GM18517 (cell line): ENCODE results near the gene LHFPL6.

ENCODE experiments used
- ATAC-seq: cut with Tn5 transposase; IDR thresholded peaks from one replicate; pipeline ENCODE4 v1.9.1; 2021; ENCODE audit warnings: mild to moderate bottlenecking, moderate library complexity; ENCODE audit not compliant: unreplicated experiment

LHFPL6 gene

DNA sequence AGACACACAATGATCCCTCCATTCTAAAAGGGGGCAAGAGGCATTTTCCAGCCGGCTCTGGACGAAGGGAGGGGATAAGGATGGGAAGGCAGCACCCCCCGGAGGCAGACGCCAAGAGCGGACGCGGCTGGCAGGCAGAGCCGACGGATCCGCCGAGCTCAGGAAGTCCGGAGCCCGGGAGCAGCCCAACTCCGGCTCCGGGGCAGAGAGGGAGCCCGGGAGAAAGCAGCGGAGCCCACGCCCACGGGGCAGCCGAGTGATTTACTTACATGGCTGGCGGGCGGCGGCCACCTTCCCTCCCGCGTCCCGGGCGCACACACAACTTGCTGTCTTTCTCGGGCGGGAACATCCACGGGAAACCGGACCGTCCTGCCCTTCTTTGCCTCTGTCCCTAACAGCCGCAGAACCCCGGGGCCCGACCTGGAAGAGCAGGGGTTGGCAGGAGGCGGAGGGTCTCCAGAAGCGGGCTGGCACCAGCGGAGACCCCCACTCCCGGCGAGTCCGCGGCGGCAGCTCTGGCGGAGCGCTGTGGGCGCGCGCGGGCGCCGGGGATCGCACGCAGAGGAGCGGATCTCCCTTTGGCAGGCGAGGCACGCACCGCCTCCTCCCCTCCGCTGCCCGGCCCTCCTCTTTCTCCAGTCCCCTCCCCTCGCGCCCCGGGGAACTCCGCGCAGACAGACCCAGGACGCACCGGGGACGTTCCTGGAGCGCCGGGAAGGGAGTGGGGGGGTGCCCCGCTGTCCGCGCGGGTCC lies at the start of gene LHFPL6:
TSS of gene LHFPL6 (minus strand) at position 580 of the 753 bp plus-strand sequence.
- peak; percentile 75 for ATAC-seq

DNA sequence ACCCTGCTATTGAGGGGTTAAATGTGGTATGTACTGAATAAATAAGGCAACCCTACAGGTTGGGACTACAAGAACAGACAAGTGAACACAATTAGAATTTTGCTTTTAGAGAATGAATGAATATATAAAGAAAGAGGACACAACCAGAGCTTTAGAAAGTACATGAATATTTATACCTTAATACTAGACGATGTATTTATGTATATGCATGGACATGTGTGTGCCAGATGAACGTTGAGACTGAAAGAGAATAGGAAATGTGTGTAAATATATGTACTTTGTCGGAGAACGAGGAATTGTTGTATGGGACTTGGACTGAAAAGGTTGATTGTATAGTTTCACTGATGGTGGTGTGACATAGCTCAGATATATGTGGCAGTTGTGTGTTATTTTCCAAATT lies 43.1 kb upstream of the LHFPL6 start:
- ATAC-seq: no peak

DNA sequence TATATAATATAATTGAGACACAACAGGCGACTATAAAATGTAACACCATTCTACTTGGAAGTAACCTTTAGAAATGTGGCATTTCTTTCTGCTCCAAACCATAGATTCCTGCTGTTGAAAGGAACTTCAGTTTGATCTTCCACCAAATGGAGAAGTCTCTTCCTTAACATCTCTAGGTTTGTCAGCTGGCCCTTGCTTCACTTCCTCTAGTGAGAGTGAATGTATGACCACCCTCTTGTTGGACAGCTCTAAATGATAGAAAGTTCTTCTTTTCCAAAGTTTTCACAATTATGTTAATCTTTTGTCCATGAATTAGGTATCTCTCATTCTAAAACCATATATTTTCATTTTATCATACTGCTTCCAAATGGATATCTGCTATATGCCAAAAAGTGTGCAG lies 38.7 kb upstream of the LHFPL6 start:
- no peak for ATAC-seq

- no peak for ATAC-seq
These were observed 34.9 kb upstream of the LHFPL6 start for GRCh38 chr13:39637890-39638289.

- ATAC-seq: no peak
These were observed 32.6 kb upstream of the LHFPL6 start for GRCh38 chr13:39635564-39635963.

- ATAC-seq: no peak
These were observed 30.0 kb upstream of the LHFPL6 start for GRCh38 chr13:39632994-39633393.

DNA sequence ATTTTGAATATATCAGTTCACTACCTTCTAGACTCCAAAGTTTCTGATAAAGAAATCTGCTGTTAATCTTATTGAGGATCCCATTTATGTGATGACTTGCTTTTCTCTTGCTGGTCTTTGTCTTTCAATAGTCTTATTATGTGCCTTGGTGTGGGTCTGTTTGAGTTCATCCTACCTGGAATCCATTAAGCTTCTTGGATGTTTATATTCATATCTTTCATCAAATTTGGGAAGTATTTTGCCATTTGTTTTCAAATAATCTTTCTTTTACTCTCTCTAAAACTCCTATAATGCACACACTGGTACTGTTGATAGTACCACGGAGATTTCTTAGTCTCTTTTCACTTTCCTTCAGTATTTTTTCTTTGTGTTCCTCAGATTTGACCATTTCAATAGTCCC lies 28.3 kb upstream of the LHFPL6 start:
- no peak for ATAC-seq

DNA sequence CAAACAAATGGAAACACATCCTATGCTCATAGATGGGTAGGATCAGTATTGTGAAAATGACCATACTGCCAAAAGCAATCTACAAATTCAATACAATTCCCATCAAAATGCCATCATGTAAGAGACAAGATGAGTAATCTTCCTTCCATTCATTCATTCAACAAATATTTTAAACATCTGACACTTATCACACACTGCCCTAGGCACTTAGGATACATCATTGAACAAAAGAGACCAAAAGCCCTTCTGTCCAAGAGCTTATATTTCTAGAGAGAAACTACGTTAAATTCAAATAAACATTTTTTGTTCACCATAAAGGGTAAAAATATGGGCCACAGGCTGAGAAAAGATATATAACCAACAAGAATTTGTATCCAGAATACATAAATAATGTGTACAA lies 20.5 kb upstream of the LHFPL6 start:
- ATAC-seq: no peak

DNA sequence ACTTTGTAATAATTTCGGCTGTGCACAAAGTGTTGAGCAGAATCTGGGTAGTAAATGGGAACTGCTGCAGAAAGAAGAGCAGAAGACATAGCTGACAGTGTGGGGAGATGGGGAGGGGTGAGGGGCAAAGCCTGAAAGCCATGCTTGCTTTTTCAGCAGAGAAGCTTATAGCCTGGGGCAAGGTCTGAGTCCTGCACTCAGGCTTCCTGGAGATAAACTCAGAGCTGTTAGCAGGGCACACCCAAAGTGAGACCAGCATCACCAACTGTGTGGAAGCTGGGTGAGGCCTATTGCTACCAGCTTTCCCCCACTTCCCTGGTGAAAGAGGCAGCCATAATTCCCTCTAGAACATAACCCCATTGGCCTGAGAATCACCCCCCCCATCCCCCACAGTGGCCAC lies 15.6 kb upstream of the LHFPL6 start:
- ATAC-seq: no peak

DNA sequence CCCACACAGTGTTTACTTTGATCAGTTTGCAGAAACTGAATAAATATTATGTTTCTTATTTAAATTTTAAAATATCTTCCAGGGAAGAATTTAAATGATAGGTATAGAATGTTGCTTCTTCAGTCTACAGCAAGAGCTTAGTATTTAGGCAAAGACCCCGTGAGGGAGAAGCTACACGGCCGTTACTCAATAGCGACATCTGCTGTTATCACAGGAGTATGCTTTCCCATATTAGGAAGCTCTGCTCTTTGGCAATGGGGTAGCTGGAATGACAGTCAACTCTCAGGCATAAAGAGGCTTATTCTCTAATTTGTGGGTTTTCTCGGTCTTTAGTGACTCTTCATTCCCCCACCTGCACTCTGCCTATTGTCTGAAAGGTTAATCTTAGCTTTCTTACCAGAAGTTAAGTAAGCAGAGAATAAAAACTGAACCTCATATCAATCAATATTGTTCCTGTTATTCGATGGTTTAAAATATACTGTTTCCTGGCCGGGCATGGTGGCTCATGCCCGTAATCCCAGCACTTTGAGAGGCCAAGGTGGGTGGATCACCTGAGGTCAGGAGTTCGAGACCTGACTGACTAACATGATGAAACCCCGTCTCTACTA lies 13.2 kb upstream of the LHFPL6 start:
- peak; percentile 73 for ATAC-seq

- no peak for ATAC-seq
These were observed 9.1 kb upstream of the LHFPL6 start for GRCh38 chr13:39612023-39612637.

DNA sequence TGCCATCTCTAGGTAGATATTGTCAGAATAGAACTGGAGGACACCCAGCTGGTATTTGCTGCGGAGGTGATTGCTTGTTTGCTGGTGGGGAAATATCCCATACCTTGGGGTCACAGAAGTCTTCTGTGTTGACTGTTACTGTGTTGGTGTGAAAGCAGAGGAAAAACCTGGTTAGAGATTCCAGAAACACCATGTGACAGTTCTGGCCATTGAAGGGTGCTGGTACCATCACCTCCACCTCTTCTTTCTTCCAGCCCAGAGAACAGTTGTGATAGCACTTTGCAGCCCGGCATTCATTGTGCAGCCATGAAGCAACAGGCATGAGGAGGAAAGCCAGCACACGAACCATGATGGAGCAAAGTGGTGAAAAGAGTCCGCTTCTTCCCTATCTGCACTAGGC lies 4.9 kb upstream of the LHFPL6 start:
- ATAC-seq: no peak

DNA sequence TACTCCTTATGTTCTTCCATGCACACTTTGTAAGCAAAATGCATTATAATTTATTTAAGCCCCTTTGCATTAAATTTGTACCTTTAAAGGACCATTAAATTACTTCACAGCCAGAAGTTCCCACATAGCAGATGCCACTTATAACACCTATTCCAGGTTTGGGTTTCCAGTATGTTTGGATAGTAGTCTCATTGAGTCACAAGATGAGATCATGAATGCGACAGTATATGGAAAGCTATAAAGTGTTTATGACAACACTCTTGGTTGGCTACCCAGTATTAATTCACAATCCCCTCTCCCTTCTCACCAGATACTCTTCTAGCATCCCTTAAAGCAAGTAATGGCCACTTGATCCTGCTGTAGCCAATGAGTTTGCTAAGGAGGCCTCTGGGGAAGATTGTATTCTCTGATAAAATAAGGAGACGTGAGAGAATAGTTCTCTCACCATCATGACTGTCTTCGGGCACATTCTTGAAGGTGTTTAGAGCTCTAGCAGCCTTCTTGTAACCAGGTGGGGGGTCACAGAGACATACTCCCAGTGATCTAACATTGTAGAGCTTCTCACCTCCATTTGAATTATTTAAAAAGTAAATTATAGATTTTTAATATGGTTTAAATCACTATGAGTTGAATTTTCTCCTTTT lies 2.8 kb upstream of the LHFPL6 start:
- ATAC-seq: no peak

GRCh38 chr13:39604756-39605155 lies 1.8 kb upstream of the LHFPL6 start:
- no peak for ATAC-seq

DNA sequence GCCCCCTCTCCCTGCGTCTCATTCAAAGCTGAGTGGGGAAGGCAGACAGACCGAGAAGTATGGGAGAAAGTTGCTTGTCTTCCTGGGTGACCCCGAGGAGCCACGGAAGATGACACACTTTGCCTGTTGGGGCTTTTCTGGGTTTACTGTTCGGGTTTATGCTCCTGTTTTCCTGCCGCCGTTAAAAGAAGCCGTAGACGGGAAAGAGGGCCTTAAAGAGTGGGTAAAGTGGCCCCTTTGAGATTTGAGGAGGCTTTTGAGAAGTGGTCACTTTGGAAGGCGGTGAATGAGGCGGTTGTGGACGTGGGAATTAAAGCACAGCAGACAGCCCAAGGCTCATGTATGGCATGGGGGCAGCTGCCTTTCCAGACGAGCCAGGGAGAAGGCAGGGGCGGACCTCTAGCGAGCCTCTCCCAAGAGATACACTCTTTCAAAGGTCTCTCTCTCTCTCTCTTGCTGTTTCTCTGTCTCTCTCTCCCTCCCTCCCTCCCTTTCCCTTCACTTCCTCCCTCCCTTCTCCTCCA lies 493 bp upstream of the LHFPL6 start:
- ATAC-seq: peak; percentile 35

DNA sequence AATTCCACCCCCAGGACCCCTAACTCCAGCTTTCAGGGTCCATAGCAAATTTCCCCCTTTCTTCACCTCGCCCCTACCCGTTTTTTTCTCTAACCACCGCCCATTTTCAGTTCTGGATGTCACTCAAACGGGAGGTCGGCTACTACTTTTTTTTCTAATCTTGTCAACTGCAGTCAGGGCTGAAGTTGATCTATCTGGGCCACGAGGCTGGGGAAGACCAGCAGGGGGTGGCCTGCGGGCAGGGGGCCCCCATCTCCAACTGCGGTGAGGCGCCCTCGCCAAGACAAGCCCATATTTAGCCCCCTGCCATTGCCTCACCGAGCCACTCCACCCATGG lies 748 bp downstream of the LHFPL6 start:
- ATAC-seq: peak; percentile 44

- no peak for ATAC-seq
These were observed 1.4 kb downstream of the LHFPL6 start for GRCh38 chr13:39601636-39602035.

GRCh38 chr13:39600766-39601165 lies 2.2 kb downstream of the LHFPL6 start:
- no peak for ATAC-seq

- ATAC-seq: no peak
These were observed 3.2 kb downstream of the LHFPL6 start for GRCh38 chr13:39599842-39600241.

DNA sequence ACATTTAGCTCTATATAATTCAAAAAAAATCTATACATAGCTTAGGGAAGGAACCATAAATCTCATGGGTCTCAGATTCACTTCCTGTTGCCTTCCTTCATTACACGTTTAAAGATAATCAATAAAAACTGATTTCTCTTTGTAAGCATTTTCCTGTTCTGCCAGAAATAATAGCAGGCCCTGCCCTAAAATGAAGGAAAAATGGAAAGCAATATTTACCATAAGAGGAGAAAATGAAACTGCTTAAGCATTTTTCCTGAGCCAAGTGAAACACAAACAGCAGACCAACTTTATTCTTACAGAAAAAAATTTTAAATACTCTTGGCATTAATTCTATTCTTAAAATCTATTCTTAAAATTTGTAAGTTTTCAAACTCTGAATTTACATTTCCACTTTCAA lies 4.0 kb downstream of the LHFPL6 start:
- no peak for ATAC-seq

GRCh38 chr13:39597838-39598237 lies 5.2 kb downstream of the LHFPL6 start:
- ATAC-seq: no peak

DNA sequence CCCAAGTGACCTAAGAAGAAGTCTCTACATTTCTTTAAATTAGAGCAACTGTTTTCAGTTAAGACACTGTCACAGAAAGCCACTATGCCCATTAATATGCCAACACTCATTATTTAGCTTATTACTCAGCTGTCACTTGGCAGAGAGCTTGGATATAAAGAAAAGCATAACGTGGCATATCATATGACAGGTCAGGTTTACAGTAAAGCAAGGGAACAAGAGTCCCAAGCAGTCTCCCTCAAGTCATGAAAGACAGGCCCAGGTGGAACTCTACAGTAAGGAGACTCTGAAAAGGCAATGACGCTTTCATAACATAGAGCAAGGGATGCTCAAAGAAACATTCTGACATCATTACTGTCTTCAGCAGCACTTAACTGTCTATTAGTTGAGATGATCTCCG lies 6.3 kb downstream of the LHFPL6 start:
- no peak for ATAC-seq
